GM20000 (cell line): ENCODE data around the gene TUBA1A.
"Not testable (repeated sequence)": the region's sequence is repeated elsewhere in the genome, so short reads cannot be mapped to it uniquely, and the experiment has no call there.

Experiments
- DNase-seq: peaks from one replicate; pipeline ENCODE4 v3.0.0; 2012; ENCODE audit warnings: low spot score
- TF ChIP-seq, protein P1 (sequence below): IDR thresholded peaks from 2 replicates; pipeline ENCODE4 v1.5.1; 2012; ENCODE audit warnings: mild to moderate bottlenecking, control low read depth; ENCODE audit errors: extremely low read depth, missing control alignments

The TUBA1A gene

GRCh38 chr12:49219417-49220026, 30.6 kb upstream of the TUBA1A start:
- TF ChIP-seq, protein P1, sequence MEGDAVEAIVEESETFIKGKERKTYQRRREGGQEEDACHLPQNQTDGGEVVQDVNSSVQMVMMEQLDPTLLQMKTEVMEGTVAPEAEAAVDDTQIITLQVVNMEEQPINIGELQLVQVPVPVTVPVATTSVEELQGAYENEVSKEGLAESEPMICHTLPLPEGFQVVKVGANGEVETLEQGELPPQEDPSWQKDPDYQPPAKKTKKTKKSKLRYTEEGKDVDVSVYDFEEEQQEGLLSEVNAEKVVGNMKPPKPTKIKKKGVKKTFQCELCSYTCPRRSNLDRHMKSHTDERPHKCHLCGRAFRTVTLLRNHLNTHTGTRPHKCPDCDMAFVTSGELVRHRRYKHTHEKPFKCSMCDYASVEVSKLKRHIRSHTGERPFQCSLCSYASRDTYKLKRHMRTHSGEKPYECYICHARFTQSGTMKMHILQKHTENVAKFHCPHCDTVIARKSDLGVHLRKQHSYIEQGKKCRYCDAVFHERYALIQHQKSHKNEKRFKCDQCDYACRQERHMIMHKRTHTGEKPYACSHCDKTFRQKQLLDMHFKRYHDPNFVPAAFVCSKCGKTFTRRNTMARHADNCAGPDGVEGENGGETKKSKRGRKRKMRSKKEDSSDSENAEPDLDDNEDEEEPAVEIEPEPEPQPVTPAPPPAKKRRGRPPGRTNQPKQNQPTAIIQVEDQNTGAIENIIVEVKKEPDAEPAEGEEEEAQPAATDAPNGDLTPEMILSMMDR: no peak
- no peak for DNase-seq

GRCh38 chr12:49212572-49212971, 23.7 kb upstream of the TUBA1A start:
- TF ChIP-seq, protein P1: no peak
- no peak for DNase-seq

DNA sequence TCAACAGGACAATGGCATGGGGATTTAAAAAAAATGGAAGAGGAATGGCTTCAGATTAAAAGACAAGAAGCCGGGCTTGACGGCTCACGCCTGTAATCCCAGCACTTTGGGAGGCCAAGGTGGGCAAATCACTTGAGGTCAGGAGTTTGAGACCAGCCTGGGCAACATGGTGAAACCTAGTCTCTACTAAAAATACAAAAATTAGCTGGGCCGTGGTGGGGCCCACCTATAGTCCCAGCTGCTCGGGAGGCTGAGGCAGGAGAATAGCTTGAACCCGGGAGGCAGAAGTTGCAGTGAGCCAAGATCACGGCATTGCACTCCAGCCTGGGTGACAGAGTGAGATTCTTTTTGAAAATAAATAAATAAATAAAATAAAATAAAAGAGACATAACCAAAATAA, 21.8 kb upstream of the TUBA1A start:
- not testable (repeated sequence) for DNase-seq

- no peak for DNase-seq
- TF ChIP-seq, protein P1: no peak
Measured at GRCh38 chr12:49208676-49209075, 19.8 kb upstream of the TUBA1A start.

DNA sequence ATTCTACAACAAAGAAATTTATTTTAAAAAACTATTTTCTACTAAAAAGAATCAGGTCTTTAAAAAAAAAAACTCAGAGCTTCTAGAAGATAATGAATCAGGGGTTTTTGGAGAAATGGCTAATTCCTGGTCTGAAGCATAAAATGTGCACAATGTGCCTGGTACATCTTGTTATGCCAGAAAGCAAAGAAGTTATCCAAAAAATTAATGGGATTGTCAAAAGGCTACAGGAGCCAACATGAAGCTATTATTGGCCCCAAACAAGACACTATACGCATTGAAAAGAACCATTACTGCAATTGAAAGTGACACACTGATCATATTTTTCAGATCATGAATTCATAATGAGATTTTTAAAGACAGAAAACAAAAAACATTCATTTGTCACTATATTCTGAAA, 19.3 kb upstream of the TUBA1A start:
- TF ChIP-seq, protein P1: no peak

DNA sequence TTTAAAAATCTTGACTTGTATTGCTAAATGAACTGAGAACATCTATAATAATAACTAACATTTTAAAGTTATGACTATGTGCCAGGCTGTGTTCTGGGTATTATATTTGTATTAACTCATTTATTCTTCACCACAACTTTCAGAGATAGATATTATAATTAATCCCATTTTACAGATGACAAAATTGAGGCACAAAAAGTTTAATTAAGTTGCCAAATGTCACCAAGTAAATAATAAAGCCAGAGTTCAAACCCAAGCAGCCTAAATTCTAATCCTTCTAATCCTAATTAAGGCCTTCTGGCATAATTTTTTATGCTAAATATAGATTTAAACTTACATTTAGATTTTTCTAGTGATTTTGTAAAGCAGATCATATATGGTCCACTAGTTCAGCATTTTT, 17.5 kb upstream of the TUBA1A start:
- DNase-seq: no peak
- TF ChIP-seq, protein P1: no peak

More for the DNA sequence above, 19.3 kb upstream of the TUBA1A start:
- DNase-seq: no peak

DNA sequence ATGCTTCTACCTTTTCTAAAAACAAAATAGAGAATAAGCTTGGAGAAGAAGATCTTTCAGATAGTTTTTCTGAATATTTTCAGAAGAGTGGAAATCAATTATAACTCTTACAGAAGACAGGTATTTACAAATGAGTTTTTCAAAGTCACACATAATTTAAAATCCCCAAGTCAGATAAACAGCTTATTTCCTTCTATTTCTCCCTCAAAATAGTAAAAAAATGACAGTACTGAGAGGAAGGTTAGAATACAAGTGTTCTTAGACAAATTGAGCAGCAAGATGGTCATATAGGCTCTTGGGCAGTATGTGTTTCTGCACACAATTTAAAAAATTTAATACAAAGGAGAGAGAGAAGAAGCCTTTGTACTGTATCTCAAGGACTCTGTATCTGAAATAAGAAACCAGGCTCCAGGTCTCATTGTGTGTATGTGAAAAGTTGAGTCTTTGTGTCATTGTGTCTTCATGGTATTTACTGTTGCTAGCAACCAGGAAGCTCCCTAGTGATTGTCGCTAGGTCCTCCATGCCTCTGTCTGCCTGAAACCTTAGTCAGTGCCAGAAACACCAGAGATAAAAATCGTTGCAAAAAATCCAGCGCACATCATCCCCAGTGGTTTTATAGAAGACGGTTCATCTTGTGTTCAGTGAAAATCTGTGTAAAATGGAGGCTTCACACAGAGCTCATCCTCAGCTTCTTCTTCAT, 12.9 kb upstream of the TUBA1A start:
- DNase-seq: no peak

More for the DNA sequence above, 12.9 kb upstream of the TUBA1A start:
- TF ChIP-seq, protein P1: no peak
